Glomerular visceral epithelial cell (primary cell): Measurements from ENCODE around the gene PSMD1.
A peak's percentile ranks its signal among the peaks of the same experiment; 100 is the strongest.

ENCODE experiments used
- DNase-seq: peaks from one replicate; pipeline ENCODE4 v3.0.0-alpha.2; 2016; ENCODE audit errors: extremely low spot score

PSMD1 gene

DNA sequence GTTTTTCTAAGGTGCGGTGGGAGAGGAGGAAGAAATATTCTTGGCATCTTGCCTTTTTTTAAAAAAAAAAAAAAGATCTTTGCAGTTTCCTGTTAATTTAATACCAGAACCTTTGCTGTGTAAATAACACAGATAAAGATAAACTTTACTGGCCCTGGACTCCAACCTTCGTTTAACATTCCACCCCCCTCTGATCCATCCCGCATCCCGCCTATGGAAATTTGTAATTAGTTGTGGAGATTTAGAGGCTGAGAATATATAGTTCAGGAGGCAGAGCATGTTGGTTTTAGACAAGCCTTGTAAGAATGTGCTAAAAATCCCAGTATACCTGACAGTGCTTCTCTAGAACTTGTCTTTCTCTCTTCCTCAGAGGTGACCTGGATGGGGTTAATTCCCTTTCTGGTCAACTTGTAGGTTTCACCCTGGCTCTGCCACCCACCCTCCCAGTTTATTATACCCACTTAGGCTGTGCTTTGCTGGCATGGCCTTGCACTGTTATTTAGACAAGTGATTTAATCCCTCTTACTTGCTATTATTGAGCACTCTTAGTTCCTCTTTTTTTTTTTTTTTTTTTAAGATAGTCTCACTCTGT is 22.3 kb upstream of the PSMD1 start:
- DNase-seq: no peak

DNA sequence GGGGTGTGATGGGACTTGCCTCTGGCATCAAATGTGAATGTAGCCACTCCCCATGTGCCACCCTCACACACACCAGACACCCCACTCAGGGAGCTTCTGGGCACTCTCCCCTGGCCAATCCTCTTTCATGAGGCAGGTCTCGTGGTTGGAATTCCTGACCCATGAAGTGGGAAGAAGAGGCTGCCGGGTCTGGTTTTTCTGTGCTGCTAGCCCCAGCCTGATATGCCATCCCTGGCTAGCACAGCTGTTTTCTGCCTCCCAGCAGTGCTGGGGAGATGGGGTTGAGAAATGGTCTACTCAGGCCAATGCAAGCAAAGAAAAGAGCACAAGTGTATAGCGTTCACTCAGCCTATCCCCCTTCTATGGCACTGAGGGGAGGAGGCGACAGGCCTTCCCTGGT is 20.5 kb upstream of the PSMD1 start:
- DNase-seq: no peak

DNA sequence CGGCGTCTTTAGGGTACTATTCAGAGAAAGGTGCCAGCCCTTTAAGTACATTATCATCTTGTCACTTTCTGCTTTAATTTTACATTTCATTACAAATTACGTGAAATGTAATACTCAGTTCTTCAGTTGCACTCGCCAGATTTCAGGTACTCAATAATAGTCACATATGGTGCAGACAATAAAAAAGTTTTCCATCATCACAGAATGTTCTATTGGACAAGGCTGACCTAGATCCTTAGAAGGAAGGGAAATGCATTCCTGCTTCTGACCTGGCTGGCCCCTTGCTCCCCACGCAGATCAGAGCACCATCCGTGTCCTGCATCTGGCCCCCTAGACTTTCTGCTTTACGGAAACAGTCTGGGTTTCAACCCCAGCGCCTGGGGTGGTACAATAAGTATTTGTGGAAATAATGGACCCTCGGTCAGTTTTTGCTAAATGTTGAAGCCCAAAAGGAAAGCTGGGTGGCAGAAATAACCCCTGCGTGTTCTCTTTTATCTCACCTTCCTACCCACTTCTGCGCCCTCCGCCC is 20.0 kb upstream of the PSMD1 start:
- no peak for DNase-seq

DNA sequence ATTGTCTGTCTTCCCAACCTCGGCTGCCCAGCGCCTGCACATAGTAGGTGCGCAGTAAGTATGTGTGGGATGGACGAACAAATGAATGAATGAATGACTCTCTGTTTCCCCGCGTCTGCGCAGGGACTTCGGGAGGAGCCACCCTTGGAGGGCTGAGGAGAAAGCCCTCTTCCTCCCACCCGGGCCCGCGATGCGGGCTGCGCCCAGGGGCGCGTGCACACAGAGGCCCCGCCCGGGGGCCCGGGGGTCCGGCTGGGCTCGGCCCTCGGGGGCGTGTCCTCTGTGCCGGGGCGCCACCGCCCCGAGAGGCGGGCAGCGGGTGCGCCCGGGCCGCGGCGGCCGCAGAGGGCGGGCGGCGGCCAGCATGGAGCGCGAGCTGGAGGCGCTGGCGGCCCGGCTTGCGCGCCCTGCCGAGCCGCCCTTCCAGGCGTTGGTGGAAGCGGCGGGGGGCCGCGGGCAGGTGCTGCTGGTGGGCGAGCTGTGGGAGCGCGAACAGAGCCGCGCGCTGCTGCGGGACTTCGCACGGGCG is 19.4 kb upstream of the PSMD1 start, which contains the start of gene C2orf72:
Gene C2orf72, plus strand, starts transcription at position 322 of the 529 bp plus-strand sequence. Its CDS starts 43 bp downstream, at position 365.
- DNase-seq: no peak

DNA sequence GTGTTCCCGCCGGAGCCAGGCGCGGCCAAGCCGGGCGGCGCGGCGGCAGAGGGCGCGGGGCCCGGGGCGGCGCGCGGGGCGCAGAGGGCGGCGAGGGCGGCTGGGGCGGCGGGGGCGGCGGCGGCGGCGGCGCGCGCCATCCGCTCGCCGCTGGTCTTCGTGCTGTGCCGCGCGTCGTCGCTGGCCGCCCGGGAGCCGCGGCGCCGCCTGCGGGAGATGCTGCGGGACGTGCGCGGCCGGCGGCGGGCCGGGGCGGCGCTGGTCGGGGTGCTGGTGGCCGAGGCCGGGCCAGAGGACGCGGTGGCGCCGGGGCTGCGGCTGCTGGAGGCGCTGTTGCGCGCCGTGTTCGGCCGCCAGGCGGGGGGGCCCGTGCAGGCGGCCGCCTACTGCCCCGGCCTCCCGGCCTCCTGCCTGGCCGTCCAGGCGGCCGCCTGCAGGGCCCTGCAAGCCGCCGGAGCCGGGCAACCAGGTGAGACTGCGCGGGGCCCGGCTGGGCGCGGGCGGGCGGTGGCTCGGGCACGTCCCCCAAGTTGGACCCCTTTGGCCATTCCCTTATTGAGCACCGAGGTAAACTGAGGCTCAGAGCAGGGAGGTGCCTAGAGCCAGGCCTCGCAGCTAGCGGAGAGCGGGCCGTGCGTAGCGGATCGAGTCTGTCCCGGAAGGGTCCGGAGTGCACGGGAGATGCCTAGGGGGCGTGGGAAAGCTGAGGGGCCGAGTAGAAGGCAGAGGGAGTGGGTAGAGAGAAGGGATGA is 18.8 kb upstream of the PSMD1 start:
- no peak for DNase-seq

DNA sequence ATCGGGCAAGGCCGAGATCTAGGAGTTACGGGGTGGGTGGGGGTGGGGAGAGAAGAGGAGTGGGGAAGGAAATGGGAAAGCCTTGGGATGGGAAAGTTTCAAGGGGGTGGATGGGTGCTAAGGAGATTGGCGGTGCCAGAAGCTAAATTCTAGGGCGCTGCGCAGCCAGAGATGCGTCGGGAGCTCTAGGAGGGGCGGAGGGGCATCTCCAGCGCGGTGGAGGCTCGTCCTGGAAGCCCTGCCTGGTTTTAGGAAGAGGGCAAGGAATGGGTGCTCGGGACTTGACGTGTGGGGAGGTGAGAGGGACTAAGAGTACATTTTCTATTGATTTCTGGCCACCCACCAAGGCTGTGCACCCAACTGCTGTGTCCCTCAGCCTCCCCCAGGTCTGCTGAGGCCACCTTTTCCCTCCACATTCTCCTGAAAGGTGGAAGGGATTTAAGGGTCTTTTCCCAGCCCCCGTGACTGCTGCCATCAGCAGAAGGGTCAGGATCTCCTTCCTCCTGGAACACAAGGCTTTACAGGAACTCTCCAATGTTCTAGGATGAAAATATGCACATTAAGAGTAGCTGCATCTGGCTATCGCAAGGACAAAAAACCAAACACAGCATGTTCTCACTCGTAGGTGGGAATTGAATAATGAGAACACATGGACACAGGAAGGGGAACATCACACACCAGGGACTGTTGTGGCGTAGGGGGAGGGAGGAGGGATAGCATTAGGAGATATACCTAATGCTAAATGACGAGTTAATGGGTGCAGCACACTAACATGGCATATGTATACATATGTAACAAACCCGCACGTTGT is 18.0 kb upstream of the PSMD1 start:
- no peak for DNase-seq

DNA sequence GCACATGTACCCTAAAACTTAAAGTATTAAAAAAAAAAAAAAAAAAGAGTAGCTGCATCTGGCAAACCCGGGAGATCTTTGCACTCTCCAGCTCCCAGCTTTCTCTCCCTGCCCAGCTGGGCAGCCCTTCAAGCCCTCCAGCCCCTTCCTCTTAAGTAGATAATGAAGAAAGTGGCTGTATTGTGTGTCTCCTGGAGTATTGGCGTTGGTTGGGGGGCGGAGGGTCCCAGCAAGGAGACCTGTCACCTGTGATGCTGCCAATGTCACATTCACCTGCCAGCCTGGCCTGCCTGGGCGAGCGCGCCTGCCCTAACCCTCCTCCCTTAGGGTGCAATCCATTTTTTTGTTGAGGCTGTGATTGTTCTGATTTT is 17.4 kb upstream of the PSMD1 start:
- no peak for DNase-seq

DNA sequence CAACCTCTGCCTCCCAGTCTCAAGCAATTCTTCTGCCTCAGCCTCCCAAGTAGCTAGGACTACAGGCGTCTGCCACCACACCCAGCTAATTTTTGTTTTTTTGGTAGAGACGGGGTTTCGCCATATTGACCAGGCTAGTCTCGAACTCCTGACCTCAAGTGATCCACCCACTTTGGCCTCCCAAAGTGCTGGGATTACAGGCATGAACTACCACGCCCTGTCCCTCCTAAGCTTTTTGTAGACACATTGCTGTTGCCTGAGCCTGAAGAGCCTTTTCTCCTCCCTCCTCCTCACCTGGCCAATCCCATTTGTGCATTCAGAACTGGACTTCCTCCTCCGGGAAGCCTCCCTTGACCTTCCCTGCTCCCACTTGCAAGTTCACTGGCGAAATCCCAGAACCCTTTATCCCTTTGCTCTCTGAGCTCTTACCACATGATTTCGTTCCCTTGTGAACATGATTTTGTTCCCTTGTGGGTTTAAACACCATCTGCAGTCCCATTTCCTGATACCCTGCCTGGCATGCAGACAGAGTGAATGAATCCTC is 16.8 kb upstream of the PSMD1 start:
- DNase-seq: no peak

DNA sequence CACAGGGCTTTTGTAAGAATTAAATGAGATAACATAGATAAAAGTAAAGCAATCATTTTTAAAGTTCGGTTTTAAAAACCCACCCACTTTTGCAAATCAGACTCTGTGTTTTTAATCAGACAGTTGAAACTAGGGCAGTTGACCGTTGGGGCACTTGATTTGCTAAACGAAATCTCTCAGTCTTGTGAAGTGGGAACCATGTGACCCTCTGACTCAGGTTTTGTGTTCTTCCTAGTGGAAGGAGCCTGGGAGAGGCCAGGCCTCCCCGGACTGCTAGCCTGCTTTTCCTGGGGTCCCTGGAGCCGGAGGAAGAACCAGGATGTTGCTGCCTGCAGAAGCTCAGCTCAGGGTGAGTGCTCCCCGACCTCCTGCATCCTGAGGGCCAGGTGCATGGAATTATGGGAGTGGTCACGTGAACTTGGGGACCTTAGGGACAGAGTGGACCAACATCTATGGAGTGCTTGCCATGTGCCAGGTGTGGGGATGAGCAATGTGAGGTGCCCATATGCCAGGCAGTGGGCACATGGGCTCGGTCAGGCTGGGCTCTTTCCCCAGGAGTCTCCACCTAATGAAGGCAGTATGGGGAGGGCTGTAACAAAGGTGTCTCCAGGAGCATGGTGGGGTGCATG is 15.5 kb upstream of the PSMD1 start:
- no peak for DNase-seq

DNA sequence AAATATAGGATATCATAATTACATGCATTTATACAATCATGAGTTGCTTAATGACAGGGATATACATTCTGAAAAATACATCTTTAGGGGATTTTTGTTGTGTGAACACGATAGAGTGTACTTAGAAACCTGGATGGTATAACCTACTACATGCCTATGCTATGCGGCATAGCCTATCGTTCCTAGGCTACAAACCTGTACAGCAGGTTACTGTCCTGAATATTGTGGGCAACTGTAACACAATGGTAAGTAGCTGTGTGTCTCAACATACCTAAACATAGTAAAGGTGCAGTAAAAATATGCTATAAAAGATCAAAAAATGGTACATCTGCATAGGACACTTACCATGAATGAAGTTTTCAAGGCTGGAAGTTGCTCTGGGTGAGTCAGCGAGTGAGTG is 12.9 kb upstream of the PSMD1 start:
- no peak for DNase-seq

DNA sequence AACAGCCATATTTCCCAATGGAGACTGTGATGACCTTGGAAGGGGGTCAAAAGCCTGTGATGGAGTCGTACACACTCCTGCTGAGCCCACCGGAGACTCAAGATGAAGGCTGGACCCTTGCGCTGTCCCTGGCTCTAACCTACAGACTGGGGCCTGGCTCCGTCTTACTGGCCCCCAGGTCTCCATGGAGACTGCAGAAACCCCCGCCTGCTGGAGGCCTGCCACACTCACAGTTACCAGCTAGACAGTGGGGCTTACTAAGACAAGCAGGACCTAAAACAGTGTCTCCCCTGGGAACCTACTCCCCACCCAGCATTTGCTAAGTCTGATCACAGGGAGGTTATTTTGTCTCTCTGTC is 9.8 kb upstream of the PSMD1 start:
- no peak for DNase-seq

DNA sequence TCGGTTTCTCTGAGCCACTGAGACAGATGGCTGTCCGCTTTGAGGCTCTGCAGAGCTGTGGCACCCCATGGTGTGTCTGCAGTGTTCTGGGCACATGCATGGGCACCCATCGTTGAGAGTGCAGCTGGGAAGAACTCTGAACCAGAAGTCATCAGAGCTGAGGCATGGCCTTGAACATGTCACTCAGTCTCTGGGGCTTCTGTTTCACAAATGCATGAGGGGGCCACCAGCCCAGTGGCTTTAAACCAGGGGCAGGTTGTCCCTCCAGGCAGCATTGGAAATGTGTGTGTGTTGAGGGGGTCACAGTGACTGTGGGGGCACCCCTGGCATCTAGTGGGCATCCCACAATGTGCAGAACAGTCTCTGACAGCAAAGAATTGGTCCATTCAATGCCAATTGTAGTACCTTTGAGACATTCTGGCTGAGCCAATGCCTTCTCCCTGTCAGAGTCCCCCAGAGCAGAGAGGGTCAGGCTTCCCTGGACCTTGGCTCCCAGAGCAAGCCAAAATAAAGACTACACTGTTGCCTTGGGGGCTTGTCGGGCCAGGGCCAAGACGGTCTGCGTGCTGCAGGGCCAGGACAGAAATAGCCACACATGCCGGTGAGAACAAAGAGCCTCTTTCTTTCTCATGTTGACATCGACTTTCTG is 9.3 kb upstream of the PSMD1 start:
- no peak for DNase-seq

DNA sequence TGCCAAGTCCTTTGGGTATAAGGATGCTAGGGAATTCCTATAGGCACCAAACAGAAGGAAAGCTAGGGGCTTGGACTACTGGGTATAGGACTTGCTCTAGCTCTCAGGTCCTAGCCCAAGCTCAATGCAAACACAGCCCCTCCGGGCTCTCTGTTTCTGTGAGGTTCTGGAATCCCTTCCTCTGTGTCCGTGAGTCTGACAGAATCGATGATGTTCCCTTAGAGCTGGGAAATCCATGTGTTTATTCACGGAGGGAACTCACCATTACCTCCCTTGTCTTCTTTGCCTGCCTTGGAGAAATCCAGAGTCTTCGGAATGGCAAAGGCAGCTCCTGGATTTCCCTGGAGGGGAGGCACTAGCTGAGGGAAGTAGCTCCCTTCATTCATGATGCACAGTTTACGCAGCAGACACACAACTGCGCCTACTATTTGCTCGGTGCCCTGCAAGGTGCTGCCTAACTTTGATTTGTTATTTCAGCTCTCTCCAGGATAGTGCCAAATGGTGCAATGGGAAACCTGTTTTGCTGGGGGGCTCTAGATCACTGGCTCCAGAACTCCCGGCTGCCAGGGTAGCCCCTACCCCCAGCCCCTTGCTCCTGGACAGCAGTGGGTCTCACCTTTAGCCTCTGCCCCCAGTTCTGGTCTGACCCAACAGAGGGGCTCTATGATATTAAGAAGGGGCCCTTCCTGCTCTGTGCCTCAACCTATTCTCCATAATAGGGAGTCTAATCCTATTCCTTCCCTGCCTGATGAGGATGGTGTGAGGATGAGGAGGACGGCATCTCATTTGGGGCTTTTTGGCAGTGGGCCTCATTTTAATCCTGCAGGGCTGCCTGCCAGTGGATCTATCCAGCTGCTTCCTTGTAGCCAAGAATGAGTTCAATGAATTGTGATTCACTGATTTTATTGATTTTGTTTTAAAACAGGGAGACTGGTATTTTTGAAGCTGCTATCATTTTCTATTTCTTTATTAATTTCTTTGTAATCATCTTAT is 8.4 kb upstream of the PSMD1 start:
- no peak for DNase-seq

DNA sequence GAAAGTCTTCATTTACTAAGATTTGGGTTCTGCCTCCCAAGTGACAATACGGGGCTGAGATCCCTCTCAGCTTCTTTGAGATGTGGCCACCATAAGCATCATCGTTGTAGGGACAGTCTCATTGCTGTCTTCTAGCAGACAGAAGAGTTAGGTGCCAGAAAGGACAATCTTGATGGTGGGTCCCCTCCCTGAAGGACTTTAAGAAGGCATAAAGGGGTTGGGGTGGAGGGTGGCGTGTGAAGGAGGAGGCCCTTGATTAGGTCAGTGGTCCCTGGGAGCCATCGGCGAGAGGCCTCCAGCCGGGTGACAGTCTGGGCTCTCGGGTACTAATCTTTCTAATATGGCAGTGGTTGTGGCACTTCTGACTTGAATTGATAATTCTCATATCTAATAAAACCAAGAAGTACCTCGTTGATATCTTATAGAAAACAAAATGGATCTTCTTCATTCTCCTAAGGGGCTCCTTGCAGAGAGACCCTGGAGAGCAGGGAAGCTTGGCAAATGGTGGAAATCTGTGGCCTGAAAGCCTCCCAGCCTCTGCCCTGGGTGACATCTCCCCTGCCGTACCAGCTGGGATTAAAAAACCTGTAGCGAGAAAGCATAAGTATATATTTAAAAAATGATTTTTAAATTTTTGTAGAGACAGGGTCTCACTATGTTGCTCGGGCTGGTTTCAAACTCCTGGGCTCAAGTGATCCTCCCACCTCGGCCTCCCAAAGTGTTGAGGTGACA is 7.2 kb upstream of the PSMD1 start:
- DNase-seq: no peak

DNA sequence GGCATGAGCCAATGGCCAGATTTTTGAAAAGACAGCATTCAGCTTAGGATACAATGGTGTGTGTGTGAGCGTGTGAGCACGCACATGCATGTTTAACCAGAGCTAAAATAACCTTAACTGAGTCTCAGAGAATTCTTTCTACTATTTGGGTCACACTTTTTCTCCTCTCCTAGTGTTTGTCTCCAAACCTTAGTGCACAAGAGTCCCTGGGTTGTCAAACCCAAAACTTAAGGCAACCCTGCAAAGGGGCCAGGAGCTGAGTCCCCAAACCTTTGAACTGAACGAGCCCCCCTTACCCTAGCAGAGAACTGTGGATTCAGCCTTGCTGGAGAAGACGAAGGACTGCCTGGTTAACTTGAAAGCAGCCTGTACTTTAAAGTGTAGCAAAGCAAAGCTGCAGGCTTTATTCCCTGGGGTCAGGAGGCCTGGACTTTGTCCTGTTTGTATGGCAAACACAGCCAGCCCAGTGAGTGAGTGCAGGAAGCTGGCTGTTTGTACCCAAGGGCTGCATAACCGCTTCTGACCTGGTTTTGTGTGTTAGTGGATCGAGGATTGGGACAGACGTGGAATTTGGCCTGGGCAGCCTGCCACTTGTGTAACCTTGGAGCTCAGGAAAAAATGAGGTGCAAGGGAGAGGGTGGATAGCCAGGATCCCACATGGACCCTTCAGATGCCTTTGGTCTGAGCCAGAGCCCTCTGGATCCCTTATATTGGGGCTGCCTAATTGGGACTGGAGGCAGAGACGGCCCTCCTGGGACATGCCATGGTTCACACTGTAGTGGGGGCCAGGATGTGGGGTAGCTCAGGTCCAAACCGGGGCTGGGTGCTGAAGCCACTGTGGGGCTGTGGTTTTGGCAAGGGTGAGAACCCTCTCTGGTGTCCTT is 6.4 kb upstream of the PSMD1 start:
- DNase-seq: no peak

DNA sequence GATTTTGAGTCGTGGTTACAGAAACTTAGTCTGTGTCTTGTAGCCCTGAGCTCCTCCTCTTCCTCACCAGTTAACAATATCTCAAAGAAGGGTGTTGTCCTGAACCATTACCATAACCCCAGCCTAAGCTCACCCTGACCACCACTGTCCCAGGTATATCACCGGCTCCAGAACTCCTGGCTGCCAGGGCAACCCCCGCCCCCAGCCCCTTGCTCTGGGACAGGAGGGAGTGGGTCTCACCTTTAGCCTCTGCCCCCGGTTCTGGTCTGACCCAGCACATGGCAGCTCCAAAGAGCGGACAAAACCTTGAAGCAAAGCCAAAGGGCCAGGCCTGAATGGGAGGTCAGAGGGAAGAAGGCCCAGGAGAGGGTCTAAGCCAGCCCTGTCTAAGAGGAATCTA is 5.6 kb upstream of the PSMD1 start:
- DNase-seq: no peak

DNA sequence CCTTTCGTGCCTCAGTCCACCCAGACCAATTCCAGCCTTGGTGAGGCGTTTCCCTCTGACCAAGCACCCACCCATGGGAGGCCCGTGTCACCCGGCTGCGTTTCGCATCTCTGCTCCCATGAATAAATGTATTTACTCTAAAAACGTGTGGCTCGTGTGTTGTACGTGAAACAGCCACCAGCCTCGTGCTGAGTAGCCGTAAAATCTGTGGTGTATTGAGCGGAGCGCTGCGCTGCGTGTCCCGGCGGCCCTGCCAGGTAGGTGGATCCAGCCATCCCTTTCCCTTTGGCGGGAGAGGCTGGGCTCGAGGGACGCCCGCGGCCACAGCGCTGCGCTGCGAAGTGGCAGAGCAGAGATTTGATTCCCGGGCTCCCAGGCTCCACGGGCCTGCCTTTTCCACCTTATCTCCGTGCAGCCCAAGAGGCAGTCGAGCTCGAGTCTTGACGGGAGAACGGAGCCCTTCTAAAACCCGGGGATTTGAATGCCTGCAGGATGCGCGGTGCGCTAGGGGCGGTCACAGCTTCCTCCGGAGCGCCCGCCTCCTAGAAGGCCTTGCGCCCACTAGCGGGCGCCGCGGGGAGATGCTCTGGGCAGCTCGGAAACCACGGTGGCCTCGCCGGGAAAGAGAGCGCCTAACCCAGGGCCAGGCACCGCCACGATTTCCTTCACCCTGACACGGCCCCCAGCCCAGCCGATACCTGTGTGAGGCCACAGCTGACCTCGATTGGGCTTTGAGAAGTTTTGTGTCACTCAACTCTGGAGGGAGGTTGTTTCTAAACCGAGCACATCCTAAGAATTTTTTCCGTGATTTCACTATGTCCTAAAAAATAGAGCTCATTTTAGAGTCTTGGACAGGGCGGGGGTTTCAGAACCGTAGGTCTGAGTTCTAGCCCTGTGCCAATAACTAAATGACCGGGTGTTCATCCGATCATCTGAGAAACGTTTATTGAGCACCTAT is 3.9 kb upstream of the PSMD1 start:
- DNase-seq: peak; percentile 87
